NCI-H2107 (cell line): ENCODE data around the gene ENTPD8.
A peak's percentile ranks its signal among the peaks of the same experiment; 100 is the strongest.

Source experiments
- DNase-seq: peaks from one replicate; lab custom pipeline; 2025; lab: John Stamatoyannopoulos, UW

Gene ENTPD8

DNA sequence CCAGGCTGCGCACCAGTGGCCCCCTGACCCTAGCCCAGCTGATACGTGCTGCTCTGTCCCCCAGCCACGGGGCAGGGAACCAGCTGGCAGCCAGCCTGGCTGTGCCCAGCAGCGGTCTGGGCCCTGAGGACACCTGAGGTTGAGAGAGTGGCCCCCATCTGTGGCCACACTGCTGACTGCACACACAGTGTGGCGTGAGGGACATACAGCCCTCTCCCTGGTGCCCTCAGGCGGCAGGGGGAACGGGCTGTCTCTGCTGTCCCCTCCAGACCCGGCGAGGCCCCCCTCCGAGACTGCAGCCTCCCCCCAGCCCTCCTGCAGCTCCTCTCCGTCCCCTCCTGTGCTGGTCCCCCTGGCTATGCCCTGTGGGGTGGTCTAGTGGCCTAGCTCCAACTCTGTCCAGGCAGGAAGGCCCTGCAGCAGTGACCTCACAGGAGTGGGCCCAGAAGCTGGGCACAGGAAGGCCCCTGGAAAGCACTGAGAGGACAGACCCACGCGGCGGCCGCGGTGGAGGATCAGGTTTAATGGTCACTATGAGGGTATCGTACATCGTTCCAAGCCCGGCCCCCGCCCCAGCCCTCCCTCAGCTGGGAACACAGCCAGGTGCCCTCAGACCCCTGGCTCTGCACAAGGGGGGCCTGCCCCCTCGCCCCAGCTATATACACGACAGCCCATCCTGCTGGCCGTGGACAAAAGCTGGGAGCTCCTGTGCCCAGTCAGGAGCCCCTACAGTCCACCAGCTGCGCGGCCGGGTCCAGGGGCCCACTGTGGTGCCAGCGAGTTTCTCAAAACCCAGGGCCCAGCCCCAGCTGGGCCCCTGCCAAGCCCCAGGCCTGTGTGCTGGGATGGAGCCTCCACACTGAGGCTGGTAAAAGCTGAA is 6.8 kb upstream of the ENTPD8 start:
- DNase-seq, result no peak

DNA sequence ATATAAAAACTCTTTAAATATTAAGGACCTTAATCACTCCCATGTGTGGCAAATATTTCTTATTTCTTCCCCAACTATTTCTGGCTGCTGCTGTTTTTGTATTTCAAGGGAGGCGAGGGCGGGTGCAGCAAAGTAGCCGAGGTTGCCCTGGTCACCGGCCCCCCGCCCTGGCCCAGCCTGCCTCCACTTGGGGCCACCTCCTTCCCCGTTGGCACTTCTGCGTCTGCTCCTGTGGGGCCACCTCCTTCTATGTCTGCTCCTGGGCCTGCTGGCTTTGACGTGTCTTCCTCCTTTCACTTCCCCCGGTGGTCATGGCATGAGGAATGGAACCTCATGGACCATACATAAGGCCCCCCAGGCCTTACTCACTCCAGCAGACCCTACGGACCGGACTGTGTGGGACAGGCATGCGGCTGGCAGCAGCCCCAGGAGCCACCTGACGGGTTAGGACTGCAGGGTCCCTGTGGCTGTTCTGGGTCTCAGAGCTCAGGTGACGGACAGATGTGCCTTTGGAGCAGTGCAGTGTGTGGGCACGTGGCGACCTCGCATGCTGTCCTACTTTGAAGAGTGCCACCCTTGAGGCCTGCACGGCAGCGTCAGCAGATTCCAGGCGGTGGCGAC is 5.8 kb upstream of the ENTPD8 start:
- DNase-seq, result no peak

DNA sequence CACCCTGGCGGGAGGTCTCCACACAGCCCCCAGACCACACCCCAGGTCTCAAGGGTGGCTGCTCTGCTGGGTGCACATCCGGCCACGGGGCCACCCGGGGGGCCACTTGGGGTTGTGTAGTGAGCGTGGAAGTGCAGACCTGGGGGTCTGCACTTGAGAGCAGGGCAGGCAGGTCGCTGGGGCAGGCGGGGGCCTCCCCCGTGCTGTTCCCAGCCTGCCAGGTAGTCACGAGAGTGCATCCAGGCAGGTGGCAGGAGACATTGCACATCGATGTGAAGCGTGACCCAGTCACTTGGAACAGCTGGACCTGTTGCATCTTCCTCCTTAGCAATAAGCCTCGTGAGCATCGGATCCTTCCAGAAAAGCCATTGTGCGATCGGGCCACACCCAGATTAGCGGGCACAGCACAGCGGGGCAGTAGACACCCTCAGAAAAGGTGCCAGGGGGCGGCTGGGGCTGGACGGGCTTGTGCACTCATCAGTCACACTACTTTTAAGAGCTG is 4.8 kb upstream of the ENTPD8 start:
- DNase-seq, result no peak

DNA sequence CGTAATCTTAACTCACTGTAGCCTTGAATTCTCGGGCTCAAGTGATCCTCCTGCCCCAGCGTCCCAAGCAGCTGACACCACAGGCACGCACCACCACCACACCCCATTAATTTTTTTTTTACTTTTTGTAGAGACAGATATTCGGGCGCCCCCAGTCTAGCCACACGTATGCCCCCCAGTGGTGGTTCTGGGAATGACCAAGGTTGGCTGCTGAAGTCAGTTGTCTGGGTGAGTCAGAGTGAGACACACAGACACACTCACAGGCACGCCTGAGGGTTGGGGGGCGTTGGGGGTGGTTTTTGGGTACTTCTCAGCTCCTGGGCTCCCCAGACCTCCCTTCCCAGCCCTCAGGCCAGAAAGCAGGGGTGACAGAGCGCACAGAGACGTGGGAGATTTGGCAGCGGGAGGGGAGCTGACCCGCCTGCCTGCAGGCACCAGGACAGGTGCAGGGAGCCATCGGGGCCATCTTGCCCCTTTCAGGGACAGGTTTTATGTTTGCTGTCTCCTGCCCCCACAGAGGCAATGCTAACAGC is 4.2 kb upstream of the ENTPD8 start:
- DNase-seq, result peak; percentile 71

DNA sequence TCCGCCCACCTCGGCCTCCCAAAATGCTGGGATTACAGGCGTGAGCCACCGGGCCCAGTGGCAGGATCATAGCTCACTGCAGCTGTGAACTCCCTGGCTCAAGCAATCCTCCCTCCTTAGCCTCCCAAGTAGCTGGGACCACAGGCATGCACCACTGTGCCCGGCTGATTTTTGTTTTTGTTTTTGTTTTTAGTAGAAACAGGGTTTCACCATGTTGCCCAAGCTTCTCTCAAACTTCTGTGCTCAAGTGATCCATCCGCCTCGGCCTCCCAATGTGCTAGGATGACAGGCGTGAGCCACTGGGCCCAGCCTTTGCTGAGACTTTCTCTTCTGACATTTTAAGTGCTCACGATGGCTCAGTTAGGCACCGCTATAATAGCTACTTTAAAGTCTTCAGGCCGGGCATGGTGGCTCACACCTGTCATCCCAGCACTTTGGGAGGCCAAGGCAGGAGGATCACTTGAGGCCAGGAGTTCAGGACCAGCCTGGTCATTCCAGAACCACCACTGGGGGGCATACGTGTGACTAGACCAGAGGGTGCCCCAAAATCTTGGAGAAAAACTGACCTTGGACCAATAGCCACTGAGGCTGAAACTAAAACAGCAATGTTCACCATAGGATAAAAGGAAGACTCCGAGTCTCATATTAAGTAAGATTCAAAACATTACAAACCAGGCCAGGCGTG is 3.1 kb upstream of the ENTPD8 start:
- no peak for DNase-seq

DNA sequence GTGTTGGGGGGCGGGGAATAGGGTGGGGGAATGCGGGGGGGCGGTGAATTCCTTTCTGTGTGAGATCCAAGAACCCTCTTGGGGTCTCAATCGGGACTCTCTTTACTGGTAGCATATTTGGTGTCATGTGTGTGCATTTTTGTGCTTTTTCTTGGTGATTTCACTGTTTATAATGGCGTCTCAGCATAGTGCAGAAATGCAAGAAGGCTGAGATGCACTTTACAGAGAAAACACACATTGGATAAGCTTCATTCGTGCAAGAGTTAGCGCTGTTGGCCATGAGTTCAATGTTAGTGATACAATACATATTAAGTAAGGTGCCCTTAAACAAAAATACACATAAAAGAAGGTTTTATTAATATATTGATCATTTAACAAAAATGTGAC is 771 bp upstream of the ENTPD8 start:
- no peak for DNase-seq

DNA sequence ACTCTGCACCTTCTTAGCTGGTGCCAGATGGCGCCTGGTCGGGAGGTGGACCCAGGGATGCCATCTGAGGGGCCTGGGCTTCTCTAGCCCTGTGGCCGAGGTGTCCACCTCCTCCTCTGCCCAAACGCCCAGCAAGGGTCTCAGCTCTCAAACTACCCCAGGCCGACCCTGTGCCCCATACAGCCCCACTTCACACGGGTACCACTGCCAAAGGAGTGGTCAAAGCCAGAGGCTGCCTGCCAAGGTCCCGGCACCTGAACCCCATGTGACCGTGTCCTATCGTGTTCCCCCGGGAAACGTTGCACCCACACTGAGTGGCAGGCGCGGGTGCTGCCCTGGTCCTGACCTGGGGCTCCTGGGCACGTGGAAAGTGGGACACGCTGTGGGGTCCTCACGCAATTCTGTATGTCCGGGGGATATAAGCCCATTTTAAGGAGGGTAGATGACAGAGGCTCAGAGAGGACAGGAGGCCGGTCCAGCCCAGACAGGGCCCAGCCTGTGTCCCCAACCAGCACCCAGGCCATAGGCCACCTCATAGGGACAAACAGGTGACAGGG is 1.9 kb downstream of the ENTPD8 start:
- no peak for DNase-seq

DNA sequence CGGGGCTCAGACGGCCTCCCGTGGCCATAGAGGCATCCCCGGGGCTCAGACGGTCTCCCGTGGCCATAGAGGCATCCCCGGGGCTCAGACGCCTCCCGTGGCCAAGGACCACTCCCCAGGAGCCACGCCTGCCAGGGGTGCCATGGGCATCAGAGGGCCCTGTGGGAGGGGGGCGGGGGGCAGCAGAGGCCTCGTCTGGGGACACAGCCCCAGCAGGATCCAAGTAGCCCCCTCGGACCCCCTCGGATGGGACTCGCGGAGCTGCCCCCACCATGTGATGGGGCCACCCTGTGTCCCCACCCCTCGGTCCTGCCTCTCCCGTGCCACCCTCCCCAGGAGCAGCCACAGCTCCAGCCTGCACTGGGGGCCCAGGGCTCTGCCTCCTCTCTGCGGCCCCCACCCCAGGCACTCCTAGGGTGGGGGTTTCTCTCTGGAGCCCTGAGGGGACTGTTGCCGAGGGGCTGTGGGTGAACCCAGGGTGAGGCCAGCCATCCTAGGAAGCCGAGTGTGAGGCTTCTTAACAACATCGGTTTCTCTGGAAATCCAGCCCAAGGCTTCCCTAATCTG is 2.5 kb downstream of the ENTPD8 start:
- DNase-seq, result no peak

DNA sequence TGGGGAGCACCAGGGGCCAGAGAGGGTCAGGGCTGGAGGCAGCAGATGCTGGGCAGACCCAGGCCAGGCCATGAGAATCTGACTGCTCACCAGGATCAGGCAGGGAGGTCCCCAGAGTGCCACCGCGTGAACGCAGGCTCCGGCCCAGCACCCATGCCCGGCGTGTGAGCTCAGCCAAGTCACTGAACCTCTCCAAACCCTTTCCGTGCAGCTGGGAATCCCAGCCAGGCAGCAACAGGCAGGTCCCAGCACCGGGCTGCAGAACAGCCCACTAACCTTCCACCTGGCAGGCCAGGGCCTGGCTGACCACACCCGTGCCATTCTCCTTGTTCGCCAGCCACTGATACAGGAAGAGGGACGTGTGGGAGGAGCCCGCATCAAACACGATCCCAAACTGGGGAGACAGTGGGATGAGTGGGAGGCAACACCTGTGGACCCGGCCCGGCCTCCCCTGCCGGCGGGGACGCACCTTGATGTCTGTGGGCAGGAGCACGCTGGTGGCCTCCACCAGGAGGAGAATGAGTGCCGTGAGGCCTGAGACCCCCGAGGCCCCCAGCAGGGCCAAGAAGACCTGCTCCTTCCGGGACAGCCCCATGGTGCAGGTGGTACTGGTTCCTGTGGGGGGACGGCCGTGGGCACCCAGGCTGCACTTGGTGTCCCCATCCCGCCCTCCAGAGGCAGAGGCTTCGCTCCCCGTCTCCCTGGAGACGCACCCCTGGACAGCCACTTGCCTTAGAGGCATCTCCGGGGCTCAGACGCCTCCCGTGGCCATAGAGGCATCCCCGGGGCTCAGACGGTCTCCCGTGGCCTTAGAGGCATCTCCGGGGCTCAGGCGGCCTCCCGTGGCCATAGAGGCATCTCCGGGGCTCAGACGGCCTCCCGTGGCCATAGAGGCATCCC is 3.2 kb downstream of the ENTPD8 start:
- no peak for DNase-seq

DNA sequence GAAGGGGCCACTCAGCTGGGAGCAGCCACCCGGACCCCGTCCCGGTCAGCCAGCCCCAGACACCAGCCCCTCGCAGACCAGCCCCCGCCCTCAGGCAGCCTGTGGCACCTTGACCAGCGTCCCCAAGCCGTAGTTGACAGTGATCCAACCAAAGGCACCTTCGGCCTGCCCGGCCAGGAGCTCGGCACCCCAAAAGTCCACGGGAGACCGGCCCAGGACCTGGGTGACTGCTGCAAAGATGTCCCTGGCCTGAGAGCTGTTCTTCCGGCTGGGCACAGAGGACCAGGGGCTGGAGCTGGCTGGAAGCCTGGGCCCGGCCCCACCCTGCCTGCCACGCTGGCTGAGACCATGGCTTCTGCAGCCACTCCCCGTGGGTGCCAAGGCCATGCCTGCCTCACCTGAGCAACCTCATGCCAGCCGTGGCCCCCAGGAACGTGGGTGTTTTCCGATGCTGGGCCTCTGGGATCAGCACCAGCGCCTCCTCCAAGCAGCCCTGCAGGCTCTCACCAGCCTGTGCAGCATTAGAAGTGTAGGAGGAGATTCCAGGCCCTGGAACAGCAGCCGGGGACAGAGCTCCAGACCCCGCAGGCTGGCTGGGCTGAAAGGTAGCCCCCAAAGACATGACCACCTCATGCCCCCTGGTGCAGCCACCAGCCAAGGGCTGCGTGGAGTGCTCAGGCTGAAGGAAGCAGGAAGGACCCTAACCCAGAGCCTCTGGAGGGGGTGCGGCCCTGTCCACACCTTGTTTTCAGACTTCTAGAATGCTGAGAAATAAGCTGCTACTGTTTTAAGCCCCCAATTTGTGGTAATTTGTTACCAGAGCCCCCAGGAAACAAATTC is 4.2 kb downstream of the ENTPD8 start:
- DNase-seq, result no peak

DNA sequence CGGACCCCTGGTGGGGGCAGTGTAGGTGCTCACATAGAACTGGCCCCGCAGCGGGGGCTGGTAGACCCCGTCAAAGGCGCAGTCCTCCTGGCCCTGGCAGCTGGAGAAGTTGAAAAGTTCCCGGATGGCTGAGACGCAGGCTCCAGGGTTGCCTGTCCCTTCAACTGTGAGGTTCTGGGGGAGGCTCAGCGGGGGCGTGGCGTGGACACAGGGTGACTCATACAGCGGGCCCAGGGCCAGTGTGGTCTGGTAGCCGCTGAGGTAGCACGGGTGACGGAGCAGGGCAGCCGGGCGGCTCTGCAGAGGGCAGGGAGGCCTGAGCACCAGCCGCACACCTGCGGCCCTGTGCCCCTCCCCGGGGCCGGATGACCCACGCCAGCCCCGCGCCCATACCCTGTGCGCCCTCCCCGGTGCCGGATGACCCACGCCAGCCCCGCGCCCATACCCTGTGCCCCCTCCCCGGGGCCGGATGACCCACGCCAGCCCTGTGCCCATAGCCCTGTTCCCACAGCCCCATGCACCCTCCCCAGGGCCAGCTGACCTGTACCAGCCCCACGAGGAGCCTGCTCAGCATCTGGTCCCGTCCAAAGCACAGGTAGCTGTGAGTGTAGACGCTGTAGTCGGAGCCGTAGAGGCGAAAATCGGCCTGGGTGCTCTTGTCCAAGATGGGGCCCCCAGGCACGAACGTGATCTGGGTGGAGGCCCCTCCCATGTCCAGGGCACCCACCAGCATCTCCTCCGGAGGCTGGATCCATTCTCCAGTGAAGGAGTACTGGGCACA is 5.0 kb downstream of the ENTPD8 start:
- no peak for DNase-seq

DNA sequence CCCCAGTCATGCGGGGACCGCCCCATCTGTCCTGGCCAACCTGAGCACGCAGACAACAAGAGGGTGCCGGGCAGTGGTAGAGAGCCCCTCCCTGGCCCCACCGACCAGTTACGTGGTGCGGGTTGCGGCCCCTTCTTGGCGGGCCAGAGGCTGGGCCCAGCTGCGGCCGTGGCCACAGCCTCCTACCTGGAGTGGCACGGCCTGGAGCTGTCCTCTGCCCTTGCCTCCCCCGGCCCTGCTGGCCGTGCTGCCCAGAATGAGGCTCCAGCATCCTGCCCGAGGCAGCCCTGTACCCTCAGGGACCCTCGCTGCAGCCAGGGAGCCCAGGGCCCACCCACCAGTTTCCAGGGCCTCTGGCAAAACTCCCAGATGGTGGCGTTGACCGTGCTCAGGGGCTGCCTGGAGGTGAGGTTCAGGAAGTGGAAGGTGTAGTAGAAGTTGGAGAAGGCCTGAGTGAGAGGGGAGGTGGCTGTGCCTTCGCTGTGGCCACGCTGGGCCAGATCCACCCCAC is 5.7 kb downstream of the ENTPD8 start:
- no peak for DNase-seq

DNA sequence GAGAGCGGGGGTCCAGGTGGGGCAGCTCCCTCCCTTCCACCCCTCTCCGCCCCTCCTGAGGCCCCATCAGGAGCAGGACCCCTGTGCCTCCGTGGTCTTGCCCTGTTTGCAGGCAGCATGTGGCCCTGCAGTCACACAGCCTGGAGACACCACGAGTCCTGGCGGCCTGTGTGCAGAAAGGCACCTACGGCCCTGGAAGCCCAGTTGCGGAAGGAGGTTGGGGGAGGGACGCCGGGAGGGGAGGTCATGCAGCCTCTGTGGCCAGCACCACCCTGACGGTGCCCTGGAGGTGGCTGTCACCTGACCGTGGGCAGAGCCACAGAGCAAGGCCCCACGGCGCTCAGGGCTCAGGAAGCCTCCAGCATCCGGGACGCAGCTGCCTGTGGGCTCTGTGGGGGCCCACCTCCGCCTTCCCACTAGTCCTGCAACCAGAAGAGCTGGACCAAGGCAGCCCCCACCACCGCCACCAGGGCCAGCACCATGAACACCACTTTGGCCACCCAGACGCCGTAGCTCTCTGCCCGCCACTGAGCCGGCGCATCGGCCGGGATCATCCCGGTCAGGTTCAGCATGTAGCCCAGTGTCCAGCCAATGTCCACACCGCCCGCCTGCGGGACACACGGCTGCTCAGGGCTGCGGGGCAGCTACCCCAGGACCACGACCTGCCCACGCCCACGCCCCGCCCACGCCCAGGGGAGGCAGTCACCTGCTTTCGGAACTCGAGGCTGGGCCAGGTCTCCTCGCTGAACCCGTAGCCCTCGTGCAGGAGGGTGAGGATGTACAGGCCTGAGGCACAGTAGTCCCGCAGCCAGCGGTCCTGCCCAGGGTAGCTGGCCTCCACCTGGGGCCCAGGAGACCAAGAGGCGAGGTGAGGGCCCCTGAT is 6.4 kb downstream of the ENTPD8 start:
- no peak for DNase-seq

DNA sequence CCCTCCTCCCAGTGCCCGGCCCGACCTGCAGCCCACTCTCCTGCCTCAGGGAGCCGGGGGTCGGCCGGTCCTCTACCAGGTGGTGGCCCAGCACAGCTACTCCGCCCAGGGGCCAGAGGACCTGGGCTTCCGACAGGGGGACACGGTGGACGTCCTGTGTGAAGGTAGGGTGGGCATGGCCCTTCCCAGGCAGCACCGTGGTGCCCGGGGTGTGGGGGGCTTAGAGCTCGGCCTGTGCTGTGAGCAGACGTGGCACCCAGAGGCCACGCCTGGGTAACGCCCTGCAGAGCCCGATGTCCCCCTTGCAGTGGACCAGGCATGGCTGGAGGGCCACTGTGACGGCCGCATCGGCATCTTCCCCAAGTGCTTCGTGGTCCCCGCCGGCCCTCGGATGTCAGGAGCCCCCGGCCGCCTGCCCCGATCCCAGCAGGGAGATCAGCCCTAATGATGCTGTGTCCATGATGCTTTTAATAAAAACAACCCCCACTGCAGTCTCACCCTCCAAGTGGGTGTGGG is 7.2 kb downstream of the ENTPD8 start:
- DNase-seq, result no peak

DNA sequence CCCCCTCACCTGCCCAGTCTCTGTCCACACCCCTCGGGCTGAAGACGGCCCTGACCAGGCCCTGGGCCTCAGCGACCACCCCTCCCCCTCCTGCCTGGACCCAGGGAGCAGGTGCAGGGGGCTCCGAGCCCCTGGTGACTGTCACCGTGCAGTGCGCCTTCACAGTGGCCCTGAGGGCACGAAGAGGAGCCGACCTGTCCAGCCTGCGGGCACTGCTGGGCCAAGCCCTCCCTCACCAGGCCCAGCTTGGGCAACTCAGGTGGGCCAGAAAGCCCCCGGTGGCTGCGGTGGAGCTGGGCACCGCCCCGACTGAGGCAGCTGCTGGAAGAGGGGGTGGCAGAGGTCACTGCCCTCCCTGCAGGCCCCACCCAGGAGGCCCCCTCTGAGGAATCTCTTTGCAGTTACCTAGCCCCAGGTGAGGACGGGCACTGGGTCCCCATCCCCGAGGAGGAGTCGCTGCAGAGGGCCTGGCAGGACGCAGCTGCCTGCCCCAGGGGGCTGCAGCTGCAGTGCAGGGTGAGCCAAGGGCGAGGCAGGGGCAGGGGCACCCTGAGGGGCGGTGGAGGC is 7.7 kb downstream of the ENTPD8 start:
- DNase-seq, result no peak

DNA sequence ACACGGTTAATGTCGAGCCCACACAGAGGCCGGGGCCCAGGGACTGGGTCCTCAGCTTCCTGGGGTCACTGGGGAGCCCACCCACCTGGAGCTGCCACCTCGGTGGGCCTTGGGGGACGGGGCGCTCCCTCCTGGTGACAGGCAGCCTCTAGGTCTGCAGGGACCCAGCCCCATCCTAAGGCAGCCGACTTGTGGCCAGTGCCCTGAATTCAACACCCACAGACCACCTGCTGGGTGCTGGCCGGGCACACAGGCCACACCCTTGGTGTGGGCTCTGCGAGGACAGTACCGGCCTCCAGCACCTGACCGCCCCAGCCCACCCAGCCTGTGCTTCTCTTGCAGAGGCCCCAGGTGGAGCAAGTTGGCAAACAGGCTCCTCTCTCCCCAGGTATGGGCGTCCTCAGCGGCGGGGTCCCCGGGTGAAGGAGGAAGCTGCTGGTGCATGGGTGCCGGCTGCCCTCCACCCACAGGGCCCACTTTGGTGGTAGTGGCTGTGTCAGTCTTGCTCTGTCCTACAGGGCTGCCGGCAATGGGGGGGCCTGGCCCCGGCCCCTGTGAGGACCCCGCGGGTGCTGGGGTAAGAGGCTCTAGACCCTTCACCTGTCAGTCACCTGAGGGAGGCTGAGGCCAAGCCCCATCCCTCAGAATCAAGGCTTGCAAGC is 8.3 kb downstream of the ENTPD8 start:
- no peak for DNase-seq

DNA sequence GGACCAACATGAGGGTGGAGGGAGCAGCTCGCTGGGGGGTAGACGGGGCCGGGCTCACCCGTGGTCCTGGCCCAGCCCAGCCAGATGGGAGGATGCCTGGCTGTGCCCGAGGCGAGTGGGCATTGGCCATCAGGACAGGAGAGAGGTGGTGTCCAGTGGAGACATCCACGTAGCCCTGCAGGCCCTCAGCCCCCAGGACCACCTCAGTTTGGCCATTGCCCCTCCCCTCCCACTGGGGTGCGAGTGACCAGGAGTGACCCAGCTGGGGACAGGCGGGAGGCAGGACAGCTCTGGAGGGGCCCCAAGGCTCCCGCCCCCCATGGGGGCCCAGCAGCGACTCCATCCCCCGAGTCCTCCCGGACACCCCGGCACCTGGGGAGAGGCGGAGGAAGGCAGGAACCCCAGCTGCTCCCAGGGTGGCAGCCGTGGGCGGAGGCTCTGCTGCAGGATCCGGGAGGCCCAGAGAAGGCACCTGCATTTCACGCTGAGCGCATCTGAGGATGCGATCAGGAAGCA is 9.7 kb downstream of the ENTPD8 start:
- no peak for DNase-seq
